Hepatocyte (in vitro differentiated cells): ENCODE data around the gene AUTS2. TPM values are rescaled to one million over a fixed set of nuclear protein-coding genes. Genes with fewer than 3 reads are reported as not detected.

Experiments
- DNase-seq: peaks from one replicate; pipeline ENCODE4 v3.0.0-alpha.2; 2016; ENCODE audit warnings: low spot score
- H2AFZ ChIP-seq: fragments of 200-600 bp; sonication (generic); 2 replicates; pipeline ENCODE4 v1.6.0; 2016; ENCODE audit warnings: antibody characterized with exemption, mild to moderate bottlenecking
- H3K27ac ChIP-seq: fragments of 200-600 bp; sonication (generic); 2 replicates; pipeline ENCODE4 v1.5.1; 2016; ENCODE audit warnings: mild to moderate bottlenecking
- H3K27me3 ChIP-seq: fragments of 200-600 bp; sonication (generic); 2 replicates; pipeline ENCODE4 v1.6.1; 2016
- H3K36me3 ChIP-seq: fragments of 200-600 bp; sonication (generic); replicated peaks from 2 replicates; pipeline ENCODE4 v1.5.1; 2016; ENCODE audit warnings: low read depth; ENCODE audit not compliant: insufficient read depth
- H3K4me1 ChIP-seq: fragments of 200-600 bp; sonication (generic); 2 replicates; pipeline ENCODE4 v1.5.1; 2016; ENCODE audit warnings: mild to moderate bottlenecking, moderate library complexity; ENCODE audit not compliant: insufficient read depth
- H3K4me2 ChIP-seq: fragments of 200-600 bp; sonication (generic); 2 replicates; pipeline ENCODE4 v1.6.0; 2016
- H3K4me3 ChIP-seq: fragments of 200-600 bp; sonication (generic); 2 replicates; pipeline ENCODE4 v1.5.1; 2016; ENCODE audit warnings: mild to moderate bottlenecking
- H3K79me2 ChIP-seq: fragments of 200-600 bp; sonication (generic); 2 replicates; pipeline ENCODE4 v1.6.0; 2017; ENCODE audit warnings: mild to moderate bottlenecking
- H3K9me2 ChIP-seq: fragments of 200-600 bp; sonication (generic); replicated peaks from 2 replicates; pipeline ENCODE4 v1.6.0; 2017; ENCODE audit warnings: mild to moderate bottlenecking; ENCODE audit not compliant: insufficient read depth
- H3K9me3 ChIP-seq: fragments of 200-600 bp; sonication (generic); 2 replicates; pipeline ENCODE4 v1.5.1; 2016; ENCODE audit warnings: low read depth, mild to moderate bottlenecking
- H4K20me1 ChIP-seq: fragments of 200-600 bp; sonication (generic); 2 replicates; pipeline ENCODE4 v1.6.0; 2016; ENCODE audit warnings: mild to moderate bottlenecking; ENCODE audit not compliant: insufficient read depth, poor library complexity, severe bottlenecking
- EZH2 ChIP-seq: fragments of 200-600 bp; sonication (generic); IDR thresholded peaks from 2 replicates; pipeline ENCODE4 v1.6.1; 2016; ENCODE audit warnings: antibody characterized with exemption, mild to moderate bottlenecking, borderline replicate concordance
- EZH2phosphoT487 ChIP-seq: fragments of 200-600 bp; sonication (generic); IDR thresholded peaks from one replicate; pipeline ENCODE4 v1.6.1; 2018; ENCODE audit warnings: antibody characterized with exemption, mild to moderate bottlenecking, low read depth, moderate library complexity; ENCODE audit not compliant: unreplicated experiment, severe bottlenecking
- WGBS: methylation state at CpG from one replicate; pipeline ENCODE4 v1.1.6; 2016; ENCODE audit warnings: low lambda C conversion rate; ENCODE audit errors: missing lambda C conversion rate; 5-methylcytosine and 5-hydroxymethylcytosine counted together
- polyA plus RNA-seq: library from polyadenylated mRNA; unstranded; fragments of >200 nt; fragmentation: Nextera tagmentation; extraction: Ambion mirVana; gene quantifications from 2 replicates; pipeline ENCODE4 v1.2.1, GENCODE V29; 2016
- total RNA-seq: library from RNA; depleted of rRNA; stranded (reverse); fragments of >200 nt; gene quantifications from 2 replicates; pipeline ENCODE4 v1.2.3, GENCODE V29; 2014
- TF ChIP-seq, protein P1 (sequence below): fragments of 200-600 bp; sonication (generic); IDR thresholded peaks from 2 replicates; pipeline ENCODE4 v1.5.1; 2016; ENCODE audit warnings: antibody characterized with exemption, mild to moderate bottlenecking; ENCODE audit not compliant: poor library complexity

Gene AUTS2
- total and polyA plus RNA-seq, 2 experiments from 2014 or later, result 34.4 to 40.9 TPM

- Histone ChIP-seq H3K27me3 (no peaks in the 10 kb centered on the region), H2AFZ (no peak overlapping the region), H3K79me2 (peaks cover 3% of the 10 kb centered on the region), H3K27ac (no peak overlapping the region), H4K20me1 (no peaks in the 10 kb centered on the region), H3K4me2 (no peak overlapping the region), H3K36me3 (no peaks in the 10 kb centered on the region), H3K4me1 (no peaks in the 10 kb centered on the region), H3K9me3 (no peaks in the 10 kb centered on the region), H3K9me2 (no peaks in the 10 kb centered on the region), H3K4me3 (no peak overlapping the region)
- TF ChIP-seq EZH2phosphoT487, result no peak
- TF ChIP-seq, protein P1, sequence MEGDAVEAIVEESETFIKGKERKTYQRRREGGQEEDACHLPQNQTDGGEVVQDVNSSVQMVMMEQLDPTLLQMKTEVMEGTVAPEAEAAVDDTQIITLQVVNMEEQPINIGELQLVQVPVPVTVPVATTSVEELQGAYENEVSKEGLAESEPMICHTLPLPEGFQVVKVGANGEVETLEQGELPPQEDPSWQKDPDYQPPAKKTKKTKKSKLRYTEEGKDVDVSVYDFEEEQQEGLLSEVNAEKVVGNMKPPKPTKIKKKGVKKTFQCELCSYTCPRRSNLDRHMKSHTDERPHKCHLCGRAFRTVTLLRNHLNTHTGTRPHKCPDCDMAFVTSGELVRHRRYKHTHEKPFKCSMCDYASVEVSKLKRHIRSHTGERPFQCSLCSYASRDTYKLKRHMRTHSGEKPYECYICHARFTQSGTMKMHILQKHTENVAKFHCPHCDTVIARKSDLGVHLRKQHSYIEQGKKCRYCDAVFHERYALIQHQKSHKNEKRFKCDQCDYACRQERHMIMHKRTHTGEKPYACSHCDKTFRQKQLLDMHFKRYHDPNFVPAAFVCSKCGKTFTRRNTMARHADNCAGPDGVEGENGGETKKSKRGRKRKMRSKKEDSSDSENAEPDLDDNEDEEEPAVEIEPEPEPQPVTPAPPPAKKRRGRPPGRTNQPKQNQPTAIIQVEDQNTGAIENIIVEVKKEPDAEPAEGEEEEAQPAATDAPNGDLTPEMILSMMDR, result no peak
- TF ChIP-seq EZH2, result no peak
- DNase-seq, result no peak
- WGBS, result 93% methylated on average over 4 of the region's 4 CpGs
Observed at GRCh38 chr7:69992938-69993337, 394.7 kb downstream of the AUTS2 start.

- no peak for TF ChIP-seq EZH2phosphoT487
- TF ChIP-seq EZH2, result no peak
- TF ChIP-seq, protein P1, result no peak
- Histone ChIP-seq H3K4me1 (no peaks in the 10 kb centered on the region), H3K27me3 (no peaks in the 10 kb centered on the region), H3K79me2 (peaks cover 3% of the 10 kb centered on the region), H3K9me2 (no peaks in the 10 kb centered on the region), H2AFZ (no peak overlapping the region), H3K27ac (no peak overlapping the region), H3K4me2 (no peak overlapping the region), H3K36me3 (no peaks in the 10 kb centered on the region), H4K20me1 (no peaks in the 10 kb centered on the region), H3K4me3 (no peak overlapping the region), H3K9me3 (no peaks in the 10 kb centered on the region)
- 100% methylated on average over 1 of the region's 1 CpG for WGBS
- no peak for DNase-seq
Observed at GRCh38 chr7:69994218-69994617, 395.9 kb downstream of the AUTS2 start.

DNA sequence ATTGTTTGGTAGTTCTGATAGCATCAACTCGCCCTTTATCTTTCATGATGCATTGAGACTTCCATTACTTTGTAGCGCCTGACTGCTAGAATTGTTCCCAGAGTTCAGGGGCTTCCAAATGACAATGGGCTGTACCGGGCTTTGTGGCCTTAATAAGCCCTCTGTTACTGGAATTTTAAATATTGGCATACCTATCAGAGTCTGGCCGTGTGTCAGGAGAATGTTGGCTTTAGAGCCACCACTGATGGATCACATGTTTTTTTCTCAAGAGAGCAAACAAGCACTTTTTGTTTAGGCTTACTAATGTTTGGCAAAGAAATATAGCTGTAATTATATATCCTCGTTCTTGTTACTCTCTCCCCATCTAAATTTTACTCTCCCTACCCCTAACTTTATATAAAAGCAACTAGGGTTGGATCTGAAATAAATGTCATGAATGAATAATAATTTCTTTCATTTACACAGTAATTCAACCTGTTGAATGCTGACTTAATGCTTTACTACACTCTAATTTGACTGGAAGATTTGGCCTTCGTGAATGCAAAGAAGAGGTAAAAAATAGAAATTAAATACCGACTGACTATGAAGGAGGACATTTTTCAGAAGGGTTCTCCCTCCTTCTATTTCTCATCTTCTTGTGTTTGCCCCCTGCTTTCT, 396.7 kb downstream of the AUTS2 start:
- DNase-seq, result no peak
- H4K20me1 ChIP-seq, result no peaks in the 10 kb centered on the region
- H3K36me3 ChIP-seq, result no peaks in the 10 kb centered on the region
- TF ChIP-seq, protein P1, result no peak
- TF ChIP-seq EZH2phosphoT487, result no peak
- TF ChIP-seq EZH2, result no peak
- WGBS, result 68% methylated on average over 7 of the region's 7 CpGs
- no peak overlapping the region for H2AFZ ChIP-seq
- no peaks in the 10 kb centered on the region for H3K4me1 ChIP-seq
- H3K9me3 ChIP-seq, result no peaks in the 10 kb centered on the region
- no peaks in the 10 kb centered on the region for H3K9me2 ChIP-seq
- H3K79me2 ChIP-seq, result peaks cover 3% of the 10 kb centered on the region
- H3K27me3 ChIP-seq, result no peaks in the 10 kb centered on the region
- no peak overlapping the region for H3K27ac ChIP-seq
- H3K4me2 ChIP-seq, result no peak overlapping the region
- H3K4me3 ChIP-seq, result no peak overlapping the region
